Activated T-cell treated with anti-CD3 and anti-CD28 coated beads, Interleukin-2, amount 50 U/mL, for 24 hours (primary cell): ENCODE measurements around the gene ANXA5.
"Not testable (repeated sequence)": the region's sequence is repeated elsewhere in the genome, so short reads cannot be mapped to it uniquely, and the experiment has no call there.

Source experiments
- DNase-seq: peaks from one replicate; pipeline ENCODE4 v3.0.0-alpha.2; 2020
- H3K27ac Mint-ChIP-seq: 2 replicates; pipeline ENCODE4 v1.8.0; 2020; ENCODE audit warnings: mild to moderate bottlenecking, mixed read lengths
- H3K27me3 Mint-ChIP-seq: 2 replicates; pipeline ENCODE4 v1.8.0; 2020; ENCODE audit warnings: mixed read lengths
- H3K36me3 Mint-ChIP-seq: 2 replicates; pipeline ENCODE4 v1.8.0; 2020; ENCODE audit warnings: low read depth, mixed read lengths
- H3K4me1 Mint-ChIP-seq: 2 replicates; pipeline ENCODE4 v1.8.0; 2020; ENCODE audit warnings: low read depth, mixed read lengths
- H3K4me3 Mint-ChIP-seq: 2 replicates; pipeline ENCODE4 v1.8.0; 2020; ENCODE audit warnings: mild to moderate bottlenecking, moderate library complexity, mixed read lengths
- H3K9me3 Mint-ChIP-seq: 2 replicates; pipeline ENCODE4 v1.8.0; 2020; ENCODE audit warnings: mixed read lengths

The ANXA5 gene

DNA sequence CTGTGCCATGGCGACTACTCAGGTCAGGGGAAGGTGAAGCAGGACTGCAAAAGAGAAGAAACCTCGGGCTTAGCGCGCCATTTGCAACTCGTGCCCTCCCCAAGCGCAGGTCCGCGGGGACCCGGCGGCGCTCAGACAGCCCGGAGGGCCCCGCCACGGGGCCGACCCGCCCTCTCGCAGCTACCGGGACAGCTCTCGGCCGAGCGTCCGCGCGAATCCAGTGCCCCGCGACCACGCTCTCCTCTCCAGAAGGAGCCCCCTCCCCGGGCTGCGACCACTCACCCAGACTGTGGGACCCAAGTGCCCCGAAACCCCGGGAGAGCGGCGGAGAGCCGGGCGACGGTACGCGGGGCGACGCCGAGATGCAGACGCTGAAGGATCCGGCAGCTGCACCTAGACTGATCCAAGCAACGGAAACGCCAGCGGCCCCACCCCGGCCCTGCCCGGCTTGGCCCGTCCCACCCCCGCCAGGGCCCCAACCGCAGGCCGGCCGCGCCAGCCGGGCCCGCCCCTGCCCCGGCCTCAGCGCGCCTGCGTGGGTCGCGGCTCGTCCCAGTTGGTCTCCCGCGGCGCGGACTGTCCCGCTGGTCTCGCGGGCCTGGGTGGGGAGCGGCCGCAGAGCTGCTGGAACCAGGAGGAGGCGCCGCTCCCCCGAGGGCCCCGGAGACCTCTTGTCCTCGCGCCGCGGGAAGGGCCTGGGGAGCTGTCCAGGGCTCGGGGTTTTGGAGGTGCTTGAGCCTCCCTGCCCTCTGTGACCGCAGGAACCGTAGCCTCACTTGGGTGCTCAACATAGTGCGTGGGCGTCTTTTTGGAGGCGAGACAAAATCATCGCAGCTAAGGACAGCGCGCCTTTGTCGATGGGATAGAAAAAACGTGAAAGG lies at the start of gene ANXA5:
Gene ANXA5 (minus strand): TSS at position 400 of the 881 bp plus-strand sequence. CDS start 391 bp downstream, at position 9.
- Mint-ChIP-seq H3K27me3 (peaks cover 38% of the 10 kb centered on the region), H3K4me1 (peaks cover 35% of the 10 kb centered on the region), H3K27ac (peak within 1 kb of the TSS; percentile 95), H3K36me3 (peaks cover 21% of the 10 kb centered on the region), H3K4me3 (peak within 1 kb of the TSS; percentile 91), H3K9me3 (no peaks in the 10 kb centered on the region)
- peak; percentile 78 for DNase-seq

DNA sequence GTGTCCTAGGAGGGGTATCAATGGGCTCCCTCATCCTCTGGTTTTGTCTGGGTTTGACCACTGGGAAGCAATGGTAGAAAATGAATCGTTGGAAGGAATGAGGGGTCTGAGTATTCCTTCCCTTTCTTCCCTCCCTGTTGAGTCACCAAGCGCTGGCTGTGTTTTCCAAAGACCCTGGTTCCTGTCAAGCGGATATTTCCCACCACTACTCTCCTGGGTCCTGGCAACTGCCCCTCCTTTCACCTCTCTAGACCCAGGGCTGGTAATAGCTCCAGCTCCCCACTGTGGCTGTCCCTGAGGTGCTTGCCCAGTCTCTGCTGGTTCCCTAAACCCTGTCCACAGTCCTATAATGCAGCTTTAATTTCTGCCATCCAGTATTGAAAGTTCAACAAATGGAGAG lies 46.0 kb upstream of the ANXA5 start:
- Mint-ChIP-seq H3K4me1 (no peaks in the 10 kb centered on the region), H3K4me3 (no peak overlapping the region), H3K36me3 (no peaks in the 10 kb centered on the region), H3K9me3 (no peaks in the 10 kb centered on the region), H3K27ac (no peak overlapping the region), H3K27me3 (peaks cover 3% of the 10 kb centered on the region)
- DNase-seq, result no peak

- no peaks in the 10 kb centered on the region for H3K36me3 Mint-ChIP-seq
- H3K9me3 Mint-ChIP-seq, result no peaks in the 10 kb centered on the region
- no peak for DNase-seq
- H3K27ac Mint-ChIP-seq, result no peak overlapping the region
- no peaks in the 10 kb centered on the region for H3K27me3 Mint-ChIP-seq
- H3K4me1 Mint-ChIP-seq, result no peaks in the 10 kb centered on the region
- H3K4me3 Mint-ChIP-seq, result no peak overlapping the region
These were observed 45.0 kb upstream of the ANXA5 start for GRCh38 chr4:121741751-121742150.

DNA sequence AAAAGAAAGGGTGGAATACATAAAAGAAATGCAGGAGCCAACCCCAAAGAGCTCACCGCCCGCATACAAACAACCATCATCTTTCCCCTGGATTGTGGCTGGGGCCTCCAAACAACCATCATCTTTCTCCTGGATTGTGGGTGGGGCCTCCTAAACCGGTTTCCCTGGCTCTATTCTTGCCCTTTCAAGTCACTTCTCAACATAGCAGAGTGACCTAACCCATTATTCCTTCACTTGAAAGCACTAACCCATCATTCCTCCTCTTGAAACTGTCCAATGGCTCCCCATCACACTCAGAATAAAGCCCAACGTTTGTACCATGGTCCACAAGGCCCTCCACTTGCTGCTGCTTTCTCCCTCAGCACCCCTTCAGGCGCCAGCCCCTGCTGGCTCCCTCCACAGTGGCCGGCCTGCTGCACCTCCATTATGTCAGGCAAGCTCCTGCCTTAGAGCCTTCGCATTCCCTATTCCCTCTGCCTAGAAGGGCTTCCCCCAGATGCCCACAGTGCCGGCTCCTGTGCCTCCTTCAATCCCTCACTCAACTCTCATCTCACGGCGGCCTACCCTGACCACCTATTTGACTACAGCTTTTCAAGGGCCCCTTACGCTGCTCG lies 44.1 kb upstream of the ANXA5 start:
- Mint-ChIP-seq H3K4me3 (no peak overlapping the region), H3K27me3 (peaks cover 5% of the 10 kb centered on the region), H3K4me1 (no peaks in the 10 kb centered on the region), H3K27ac (no peak overlapping the region), H3K36me3 (no peaks in the 10 kb centered on the region), H3K9me3 (no peaks in the 10 kb centered on the region)
- no peak for DNase-seq

- Mint-ChIP-seq H3K4me1 (no peaks in the 10 kb centered on the region), H3K9me3 (no peaks in the 10 kb centered on the region), H3K27me3 (peaks cover 6% of the 10 kb centered on the region), H3K4me3 (no peak overlapping the region), H3K36me3 (no peaks in the 10 kb centered on the region), H3K27ac (no peak overlapping the region)
- no peak for DNase-seq
These were observed 42.8 kb upstream of the ANXA5 start for GRCh38 chr4:121739575-121739974.

GRCh38 chr4:121738780-121739535 lies 42.2 kb upstream of the ANXA5 start:
- Mint-ChIP-seq H3K36me3 (no peaks in the 10 kb centered on the region), H3K4me1 (no peaks in the 10 kb centered on the region), H3K27ac (no peak overlapping the region), H3K9me3 (no peaks in the 10 kb centered on the region), H3K4me3 (no peak overlapping the region), H3K27me3 (peaks cover 6% of the 10 kb centered on the region)
- no peak for DNase-seq

GRCh38 chr4:121737846-121738554 lies 41.2 kb upstream of the ANXA5 start:
- H3K4me1 Mint-ChIP-seq, result no peaks in the 10 kb centered on the region
- H3K27me3 Mint-ChIP-seq, result peaks cover 6% of the 10 kb centered on the region
- no peak overlapping the region for H3K27ac Mint-ChIP-seq
- DNase-seq, result no peak
- no peak overlapping the region for H3K4me3 Mint-ChIP-seq
- H3K36me3 Mint-ChIP-seq, result no peaks in the 10 kb centered on the region
- no peaks in the 10 kb centered on the region for H3K9me3 Mint-ChIP-seq

DNA sequence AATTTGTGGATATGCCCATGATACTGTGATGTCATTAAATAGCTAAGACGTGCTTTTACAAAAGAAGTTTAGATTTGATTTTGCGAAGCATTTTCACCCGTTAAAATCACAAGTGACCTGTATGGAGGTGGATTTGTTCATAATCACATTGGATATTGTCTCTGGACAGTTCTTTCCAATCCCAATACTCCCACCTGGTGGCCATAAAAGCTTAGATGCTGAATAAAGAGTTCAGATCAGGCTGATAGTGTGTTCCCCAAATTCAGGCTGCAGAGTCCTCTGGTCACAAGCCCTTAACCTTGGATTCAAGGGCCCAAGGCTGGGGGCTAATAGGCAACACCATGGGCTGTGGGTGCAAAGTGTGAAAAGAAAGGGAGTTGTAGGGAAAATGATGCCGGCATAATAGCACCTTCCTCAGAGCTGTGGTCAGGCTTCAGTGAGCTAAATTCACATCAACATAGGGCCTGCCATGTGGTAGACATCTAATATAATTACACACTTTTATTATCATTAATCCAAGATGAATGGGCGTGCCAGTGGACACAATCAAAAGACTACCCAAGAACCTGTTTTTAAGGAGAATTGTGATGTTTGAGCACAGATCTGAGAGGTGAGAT lies 40.1 kb upstream of the ANXA5 start:
- H3K4me1 Mint-ChIP-seq, result no peaks in the 10 kb centered on the region
- no peaks in the 10 kb centered on the region for H3K36me3 Mint-ChIP-seq
- DNase-seq, result no peak
- no peak overlapping the region for H3K27ac Mint-ChIP-seq
- peaks cover 10% of the 10 kb centered on the region for H3K27me3 Mint-ChIP-seq
- no peaks in the 10 kb centered on the region for H3K9me3 Mint-ChIP-seq
- H3K4me3 Mint-ChIP-seq, result no peak overlapping the region

DNA sequence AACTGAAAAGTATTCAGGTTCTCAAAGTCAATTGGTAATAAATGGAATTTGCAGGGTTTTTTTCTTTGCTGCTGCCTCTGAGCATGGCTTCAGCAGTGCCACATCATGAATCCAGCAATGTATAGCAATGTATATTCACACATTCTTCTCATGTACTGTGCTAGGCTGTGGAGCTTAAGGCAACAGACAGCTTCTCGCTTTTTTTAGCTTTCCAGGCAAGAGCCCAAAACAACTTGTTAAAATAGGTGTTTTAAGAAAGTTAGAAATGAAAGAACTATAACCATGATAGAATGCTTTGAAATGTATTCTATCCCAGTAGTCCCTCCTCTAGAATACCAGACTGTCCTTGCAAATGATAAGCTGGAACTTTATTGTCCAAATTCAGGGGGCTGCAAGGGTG lies 37.8 kb upstream of the ANXA5 start:
- Mint-ChIP-seq H3K9me3 (no peaks in the 10 kb centered on the region), H3K27me3 (peaks cover 20% of the 10 kb centered on the region), H3K36me3 (no peaks in the 10 kb centered on the region), H3K4me3 (no peak overlapping the region), H3K27ac (no peak overlapping the region), H3K4me1 (no peaks in the 10 kb centered on the region)
- no peak for DNase-seq

DNA sequence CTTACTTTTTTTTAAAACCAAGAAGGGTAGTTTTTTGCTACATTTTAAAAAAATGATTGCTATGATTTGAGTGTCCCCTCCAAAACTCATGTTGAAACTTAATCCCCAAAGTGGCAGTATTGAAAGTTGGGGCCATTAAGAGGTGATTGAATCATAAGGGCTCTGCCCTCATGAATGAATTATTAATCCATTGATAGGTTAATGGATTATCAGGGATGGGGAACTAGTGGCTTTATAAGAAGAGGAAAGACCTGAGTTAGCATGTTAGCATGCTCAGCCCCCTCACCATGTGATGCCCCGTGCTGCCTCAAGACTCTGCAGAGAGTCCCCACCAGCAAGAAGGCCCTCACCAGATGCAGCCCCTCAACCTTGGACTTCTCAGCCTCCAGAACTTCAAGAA lies 37.2 kb upstream of the ANXA5 start:
- H3K27me3 Mint-ChIP-seq, result peaks cover 20% of the 10 kb centered on the region
- H3K9me3 Mint-ChIP-seq, result no peaks in the 10 kb centered on the region
- no peaks in the 10 kb centered on the region for H3K36me3 Mint-ChIP-seq
- peaks cover under 1% of the 10 kb centered on the region for H3K4me1 Mint-ChIP-seq
- no peak overlapping the region for H3K4me3 Mint-ChIP-seq
- no peak for DNase-seq
- H3K27ac Mint-ChIP-seq, result no peak overlapping the region

- not testable (repeated sequence) for DNase-seq, H3K4me3 Mint-ChIP-seq, H3K36me3 Mint-ChIP-seq, H3K9me3 Mint-ChIP-seq, H3K27ac Mint-ChIP-seq
- H3K4me1 Mint-ChIP-seq, result peaks cover 10% of the 10 kb centered on the region
- H3K27me3 Mint-ChIP-seq, result peaks cover 14% of the 10 kb centered on the region
These were observed 33.0 kb upstream of the ANXA5 start for GRCh38 chr4:121729753-121730152.

- H3K27me3 Mint-ChIP-seq, result peaks cover 14% of the 10 kb centered on the region
- H3K4me3 Mint-ChIP-seq, result no peak overlapping the region
- DNase-seq, result no peak
- no peaks in the 10 kb centered on the region for H3K9me3 Mint-ChIP-seq
- peaks cover 10% of the 10 kb centered on the region for H3K4me1 Mint-ChIP-seq
- no peaks in the 10 kb centered on the region for H3K36me3 Mint-ChIP-seq
- H3K27ac Mint-ChIP-seq, result no peak overlapping the region
These were observed 32.0 kb upstream of the ANXA5 start for GRCh38 chr4:121728798-121729226.

- Mint-ChIP-seq H3K27me3 (peaks cover 14% of the 10 kb centered on the region), H3K9me3 (no peaks in the 10 kb centered on the region), H3K4me3 (no peak overlapping the region), H3K27ac (no peak overlapping the region), H3K36me3 (no peaks in the 10 kb centered on the region), H3K4me1 (peaks cover 10% of the 10 kb centered on the region)
- no peak for DNase-seq
These were observed 31.3 kb upstream of the ANXA5 start for GRCh38 chr4:121728066-121728465.
